Endothelial cell of umbilical vein (primary cell): ENCODE data around the gene OTOP2. TPM values are rescaled to one million over a fixed set of nuclear protein-coding genes. Genes with fewer than 3 reads are reported as not detected.
"Not testable (repeated sequence)": the region's sequence is repeated elsewhere in the genome, so short reads cannot be mapped to it uniquely, and the experiment has no call there.

Source experiments
- BruUV-seq: library from RNA; stranded (reverse); fragments of 400-500 nt; replicated peaks from 2 replicates; lab custom pipeline; 2021; lab: Mats Ljungman, UMichigan
- CTCF ChIA-PET: fragments of 300-600, 350-600 bp; sonication (Branson Sonifier 250); formaldehyde crosslinking; loops from one replicate; lab custom pipeline; 2021; ENCODE audit warnings: antibody characterized with exemption, inconsistent platforms; lab: Charles Lee
- POLR2A ChIA-PET: fragments of 300-600, 350-600 bp; sonication (Branson Sonifier 250); formaldehyde crosslinking; loops from one replicate; lab custom pipeline; 2021; ENCODE audit warnings: antibody characterized with exemption, inconsistent platforms; lab: Charles Lee
- DNase-seq: peaks from one replicate; pipeline ENCODE4 v3.0.0-alpha.2; 2011; ENCODE audit warnings: low read depth, low spot score
- FAIRE-seq: peaks from 2 replicates; lab custom pipeline; 2011; peaks lifted over from hg19 to GRCh38; lab: Jason Lieb, UNC
- H2AFZ ChIP-seq: 2 replicates; pipeline ENCODE4 v1.6.0; 2012; ENCODE audit warnings: low read depth, low read length, control low read depth, inconsistent platforms
- H3K27ac ChIP-seq: 2 replicates; pipeline ENCODE4 v1.5.1; 2011; ENCODE audit warnings: low read depth, mild to moderate bottlenecking, control low read depth, low read length, moderate library complexity; ENCODE audit not compliant: insufficient read depth
- H3K27me3 ChIP-seq, 2 experiments: 2 replicates each; pipeline versions ENCODE4 v1.6.0 to v1.6.1; 2011; ENCODE audit warnings: low read length in 2 of 2, mixed read lengths in 1 of 2; ENCODE audit not compliant: control insufficient read depth in 2 of 2, insufficient read depth in 2 of 2
- H3K36me3 ChIP-seq, 2 experiments: 2 replicates in 1 of 2; 3 replicates in 1 of 2; pipeline ENCODE4 v1.5.1; 2011; ENCODE audit warnings: low read length in 2 of 2, mild to moderate bottlenecking in 1 of 2, moderate library complexity in 1 of 2; ENCODE audit not compliant: control insufficient read depth in 2 of 2, insufficient read depth in 2 of 2; ENCODE audit errors: extremely low read depth in 1 of 2
- H3K4me1 ChIP-seq: 3 replicates; pipeline ENCODE4 v1.5.1; 2011; ENCODE audit warnings: mild to moderate bottlenecking, low read length; ENCODE audit not compliant: control insufficient read depth, insufficient read depth; ENCODE audit errors: extremely low read depth
- H3K4me2 ChIP-seq: 2 replicates; pipeline ENCODE4 v1.6.1; 2011; ENCODE audit warnings: low read length, control low read depth, mixed read lengths; ENCODE audit not compliant: insufficient read depth
- H3K4me3 ChIP-seq, 3 experiments: fragments of 200-600 bp in 1 of 3; sonication (generic), shearing (Covaris generic) in 1 of 3; replicated peaks in 1 of 3; 2 replicates each; pipeline ENCODE4 v1.5.1; 2011 to 2016; ENCODE audit warnings: control low read depth in 3 of 3, low read length in 3 of 3, mild to moderate bottlenecking in 2 of 3, inconsistent platforms in 1 of 3, low read depth in 1 of 3, moderate library complexity in 1 of 3; ENCODE audit not compliant: insufficient read depth in 1 of 3
- H3K79me2 ChIP-seq: 2 replicates; pipeline ENCODE4 v1.6.0; 2012; ENCODE audit warnings: low read length, inconsistent platforms; ENCODE audit not compliant: control insufficient read depth, insufficient read depth
- H3K9ac ChIP-seq: replicated peaks from 2 replicates; pipeline ENCODE3; 2011; ENCODE audit warnings: low read length, control low read depth; ENCODE audit not compliant: insufficient read depth; ENCODE audit errors: extremely low read depth
- H3K9me1 ChIP-seq: replicated peaks from 3 replicates; pipeline ENCODE4 v1.6.0; 2011; ENCODE audit warnings: mild to moderate bottlenecking, low read length; ENCODE audit not compliant: control insufficient read depth, insufficient read depth; ENCODE audit errors: extremely low read depth
- H3K9me3 ChIP-seq: replicated peaks from 2 replicates; pipeline ENCODE4 v1.5.1; 2012; ENCODE audit warnings: low read length, inconsistent platforms; ENCODE audit not compliant: control insufficient read depth, insufficient read depth
- H4K20me1 ChIP-seq: replicated peaks from 2 replicates; pipeline ENCODE3; 2011; ENCODE audit warnings: mild to moderate bottlenecking, low read length; ENCODE audit not compliant: control insufficient read depth, insufficient read depth; ENCODE audit errors: extremely low read depth
- FOS ChIP-seq: IDR thresholded peaks from 2 replicates; pipeline ENCODE4 v1.6.1; 2011; ENCODE audit warnings: mild to moderate bottlenecking, low read length, moderate library complexity, borderline replicate concordance; ENCODE audit not compliant: insufficient read depth
- GATA2 ChIP-seq: IDR thresholded peaks from 2 replicates; pipeline ENCODE4 v1.7.0; 2011; ENCODE audit warnings: low read depth, mild to moderate bottlenecking, moderate library complexity, mixed read lengths, low read length; ENCODE audit not compliant: insufficient read length, insufficient read depth
- JUN ChIP-seq: IDR thresholded peaks from 2 replicates; pipeline ENCODE4 v1.6.1; 2011; ENCODE audit warnings: borderline replicate concordance, low read depth; ENCODE audit not compliant: insufficient read length, insufficient read depth
- POLR2A ChIP-seq: IDR thresholded peaks from 2 replicates; pipeline ENCODE4 v1.6.1; 2012; ENCODE audit warnings: low read depth, mild to moderate bottlenecking, control low read depth, low read length
- dilution Hi-C: fragments of 300-500 bp; cut with MboI; formaldehyde crosslinking; loops from one replicate; pipeline ENCODE4 v1.15.0; 2019; ENCODE audit warnings: low sequenced_read_pairs; ENCODE audit not compliant: extremely low pct_ligation_motif_present
- intact Hi-C: fragments of 100-400 bp; cut with micrococcal nuclease; formaldehyde crosslinking; loops from one replicate; pipeline ENCODE4 v1.10.0; 2022
- polyA plus RNA-seq, 4 experiments: library from polyadenylated mRNA; depleted of rRNA in 3 of 4; stranded (reverse) in 3 of 4; unstranded in 1 of 4; fragments of >200 nt; gene quantifications; 2 replicates each; pipeline versions ENCODE4 v1.2.1 to v1.2.3, GENCODE V29; 2011 to 2012; ENCODE audit warnings: missing spikeins in 1 of 4
- total RNA-seq: library from RNA; stranded (reverse); gene quantifications from 2 replicates; pipeline ENCODE4 v1.2.3, GENCODE V29; 2021
- TF ChIP-seq, protein P1 (sequence below), 2 donors: IDR thresholded peaks; 1 replicate in 1 of 2; 2 replicates in 1 of 2; pipeline ENCODE4 v1.5.1; 2011; ENCODE audit warnings: low read length in 2 of 2, mild to moderate bottlenecking in 2 of 2, moderate library complexity in 2 of 2, control low read depth in 1 of 2, inconsistent platforms in 1 of 2, low read depth in 1 of 2; ENCODE audit not compliant: insufficient read depth in 1 of 2; ENCODE audit errors: extremely low read depth in 1 of 2

The OTOP2 gene
- total and polyA plus RNA-seq, 2 donors (not counting 3 experiments of a cell fraction or from before 2014, with no cell fraction given), result not detected

DNA sequence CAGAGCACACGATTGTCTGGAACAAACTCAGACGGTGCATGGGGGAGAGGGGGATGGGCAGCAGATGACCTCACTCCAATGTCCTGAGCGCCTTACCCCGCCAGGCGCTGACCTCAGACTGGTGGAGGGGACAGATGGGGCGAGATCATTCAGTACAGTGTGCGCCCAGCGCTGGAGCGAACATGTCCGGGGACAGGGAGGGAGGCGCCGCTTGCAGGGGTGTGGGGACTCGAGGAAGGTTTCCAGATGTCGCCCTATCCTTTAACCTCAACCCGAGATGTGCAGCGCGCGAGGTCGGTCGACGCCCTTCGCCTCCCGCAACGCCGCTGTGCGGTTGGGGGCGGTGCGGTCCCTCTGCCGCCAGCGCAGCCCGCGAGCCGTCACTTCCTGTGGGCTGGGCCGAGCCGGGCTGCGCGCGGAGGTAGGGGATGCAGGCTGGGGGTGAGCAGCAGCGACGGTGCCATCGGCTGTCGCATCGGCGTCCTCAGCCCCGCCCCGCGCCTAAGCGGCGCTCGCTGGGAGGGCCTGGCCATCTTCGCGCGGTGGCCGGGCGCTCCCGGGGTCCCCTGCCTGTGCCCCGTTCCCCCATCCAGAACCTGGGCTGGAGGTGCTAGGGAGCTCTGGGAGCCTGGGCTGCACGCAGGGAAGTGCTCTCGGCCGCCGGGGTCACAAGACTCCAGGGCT is 58.0 kb downstream of the OTOP2 start:
- Histone ChIP-seq H3K79me2 (no peaks in the 10 kb centered on the region), H3K4me1 (peaks cover 11% of the 10 kb centered on the region), H3K4me3 (peak overlapping the region; percentile 12 to 38 (median 25)), H3K9me1 (no peaks in the 10 kb centered on the region), H3K27ac (peak overlapping the region; percentile 1), H2AFZ (peak overlapping the region; percentile 46), H3K4me2 (peak overlapping the region; percentile 35), H3K9ac (peak overlapping the region; percentile 17), H3K9me3 (no peaks in the 10 kb centered on the region), H3K36me3 (no peaks in the 10 kb centered on the region), H4K20me1 (no peaks in the 10 kb centered on the region), H3K27me3 (peaks cover 0 to 2% of the 10 kb centered on the region in 2 experiments)
- DNase-seq (peak; percentile 47), FAIRE-seq (peak; percentile 68)
- ChIA-PET POLR2A (no interaction called here), CTCF (interaction anchor here (0.9 to 2.1 kb wide), 6 partner anchors 8 to 220 kb away, joined by 3 to 11 read pairs (median 5); partner anchors contain the start of gene HID1)
- TF ChIP-seq FOS, result no peak
- TF ChIP-seq JUN, result peak; percentile 37
- TF ChIP-seq, protein P1, sequence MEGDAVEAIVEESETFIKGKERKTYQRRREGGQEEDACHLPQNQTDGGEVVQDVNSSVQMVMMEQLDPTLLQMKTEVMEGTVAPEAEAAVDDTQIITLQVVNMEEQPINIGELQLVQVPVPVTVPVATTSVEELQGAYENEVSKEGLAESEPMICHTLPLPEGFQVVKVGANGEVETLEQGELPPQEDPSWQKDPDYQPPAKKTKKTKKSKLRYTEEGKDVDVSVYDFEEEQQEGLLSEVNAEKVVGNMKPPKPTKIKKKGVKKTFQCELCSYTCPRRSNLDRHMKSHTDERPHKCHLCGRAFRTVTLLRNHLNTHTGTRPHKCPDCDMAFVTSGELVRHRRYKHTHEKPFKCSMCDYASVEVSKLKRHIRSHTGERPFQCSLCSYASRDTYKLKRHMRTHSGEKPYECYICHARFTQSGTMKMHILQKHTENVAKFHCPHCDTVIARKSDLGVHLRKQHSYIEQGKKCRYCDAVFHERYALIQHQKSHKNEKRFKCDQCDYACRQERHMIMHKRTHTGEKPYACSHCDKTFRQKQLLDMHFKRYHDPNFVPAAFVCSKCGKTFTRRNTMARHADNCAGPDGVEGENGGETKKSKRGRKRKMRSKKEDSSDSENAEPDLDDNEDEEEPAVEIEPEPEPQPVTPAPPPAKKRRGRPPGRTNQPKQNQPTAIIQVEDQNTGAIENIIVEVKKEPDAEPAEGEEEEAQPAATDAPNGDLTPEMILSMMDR (IDR thresholded peaks at IDR 0.05; ENCODE audit: extremely low read depth in 1 of 2, insufficient read depth in 1 of 2, low read depth in 1 of 2, low read length in 2 of 2), result no peak
- TF ChIP-seq POLR2A, result peak; percentile 66
- no peak for TF ChIP-seq GATA2
- no TSS peak for BruUV-seq
- intact Hi-C loops, result loop anchor here (1.0 to 2.0 kb wide), 2 partner anchors 10 to 51 kb away; partner anchors contain the start of gene HID1
- dilution Hi-C loops, result no loop called here

DNA sequence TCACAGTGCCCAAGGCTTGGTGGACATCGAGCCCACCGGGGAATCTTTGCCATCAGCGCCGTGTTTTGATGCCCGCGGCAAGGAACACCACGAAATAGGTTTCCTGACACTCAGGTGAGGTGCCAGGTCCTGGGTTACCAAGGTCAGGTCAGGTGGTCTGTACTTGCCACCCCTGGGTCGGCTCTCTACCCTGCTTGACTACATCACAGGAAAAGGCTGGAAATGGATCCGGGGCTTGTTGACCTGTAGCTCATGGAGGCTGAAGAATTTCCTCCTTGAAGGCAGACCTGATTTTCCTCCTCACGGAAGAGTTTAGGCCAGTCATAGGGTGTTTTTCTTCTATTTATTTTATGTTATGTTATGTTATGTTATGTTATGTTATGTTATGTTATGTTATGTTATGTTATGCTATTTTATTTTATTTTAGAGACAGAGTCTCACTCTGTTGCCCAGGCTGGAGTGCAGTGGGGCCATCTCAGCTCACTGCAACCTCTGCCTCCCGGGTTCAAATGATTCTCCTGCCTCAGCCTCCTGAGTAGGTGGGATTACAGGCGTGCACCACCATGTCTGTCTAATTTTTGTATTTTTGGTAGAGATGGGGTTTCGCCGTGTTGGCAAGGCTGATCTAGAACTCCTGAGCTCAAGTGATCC is 58.7 kb downstream of the OTOP2 start:
- H3K9me1 ChIP-seq, H3K79me2 ChIP-seq, DNase-seq, POLR2A ChIA-PET, H4K20me1 ChIP-seq, H3K9me3 ChIP-seq, H3K27ac ChIP-seq, H3K27me3 ChIP-seq, dilution Hi-C loops, H3K36me3 ChIP-seq: not testable (repeated sequence)
- peak; percentile 64 for FAIRE-seq
- Histone ChIP-seq H3K4me2 (peak overlapping the region; percentile 35), H3K4me1 (peaks cover 11% of the 10 kb centered on the region), H2AFZ (peak overlapping the region; percentile 46), H3K9ac (peak overlapping the region; percentile 17), H3K4me3 (peak overlapping the region; percentile 12 to 38 (median 25))
- BruUV-seq, result TSS peak; percentile 63
- CTCF ChIA-PET, result interaction anchor here (0.9 to 2.1 kb wide), 6 partner anchors 9 to 219 kb away, joined by 3 to 11 read pairs (median 5); partner anchors contain the start of gene HID1
- intact Hi-C loops, result loop anchor here (1.0 to 2.0 kb wide), 2 partner anchors 10 to 50 kb away; partner anchors contain the start of gene HID1
